GM21381 (cell line): ENCODE data around the gene MAPK8IP3.
"Not testable (repeated sequence)": the region's sequence is repeated elsewhere in the genome, so short reads cannot be mapped to it uniquely, and the experiment has no call there.

Experiments used
- ATAC-seq: cut with Tn5 transposase; IDR thresholded peaks from one replicate; pipeline ENCODE4 v1.9.1; 2021; ENCODE audit warnings: mild to moderate bottlenecking, moderate library complexity; ENCODE audit not compliant: unreplicated experiment

The MAPK8IP3 gene

DNA sequence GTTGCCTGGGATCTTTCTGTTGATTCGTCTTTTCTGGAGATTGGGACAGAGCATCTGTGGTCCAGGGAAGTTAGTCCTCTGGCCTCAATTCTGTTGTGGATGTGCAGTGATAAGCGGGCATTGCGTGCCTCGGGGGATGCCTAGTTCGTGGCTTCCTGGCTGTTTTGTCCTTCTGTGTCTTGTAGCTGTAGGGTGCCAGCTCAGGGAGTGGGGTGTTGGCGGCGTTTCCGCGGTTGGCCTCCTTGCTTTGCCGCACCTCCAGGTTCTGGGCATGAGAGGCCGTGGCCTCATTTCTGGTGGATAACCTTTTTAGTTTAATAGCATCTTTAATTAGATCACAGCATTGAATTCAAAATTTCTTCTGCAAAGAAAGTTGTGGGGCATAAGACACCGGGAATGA lies 29.3 kb upstream of the MAPK8IP3 start:
- no peak for ATAC-seq

DNA sequence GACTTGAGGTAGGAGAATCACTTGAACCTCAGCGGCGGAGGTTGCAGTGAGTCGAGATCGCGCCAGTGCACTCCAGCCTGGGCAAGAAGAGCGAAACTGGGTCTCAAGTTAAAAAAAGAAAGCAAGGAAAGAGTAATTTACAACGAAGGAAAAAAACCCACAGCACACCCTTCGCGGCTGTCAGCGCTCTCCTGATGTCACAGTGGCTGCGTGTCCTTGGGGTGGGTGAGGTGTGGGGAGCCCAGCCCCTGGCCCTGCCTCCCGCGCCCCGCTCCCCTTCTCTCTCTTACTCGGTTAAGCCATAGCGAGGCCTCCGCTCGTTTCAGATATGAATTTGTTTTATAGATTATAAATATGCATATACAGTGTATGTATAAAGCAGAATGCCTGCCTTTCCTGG lies 28.7 kb upstream of the MAPK8IP3 start:
- ATAC-seq: no peak

DNA sequence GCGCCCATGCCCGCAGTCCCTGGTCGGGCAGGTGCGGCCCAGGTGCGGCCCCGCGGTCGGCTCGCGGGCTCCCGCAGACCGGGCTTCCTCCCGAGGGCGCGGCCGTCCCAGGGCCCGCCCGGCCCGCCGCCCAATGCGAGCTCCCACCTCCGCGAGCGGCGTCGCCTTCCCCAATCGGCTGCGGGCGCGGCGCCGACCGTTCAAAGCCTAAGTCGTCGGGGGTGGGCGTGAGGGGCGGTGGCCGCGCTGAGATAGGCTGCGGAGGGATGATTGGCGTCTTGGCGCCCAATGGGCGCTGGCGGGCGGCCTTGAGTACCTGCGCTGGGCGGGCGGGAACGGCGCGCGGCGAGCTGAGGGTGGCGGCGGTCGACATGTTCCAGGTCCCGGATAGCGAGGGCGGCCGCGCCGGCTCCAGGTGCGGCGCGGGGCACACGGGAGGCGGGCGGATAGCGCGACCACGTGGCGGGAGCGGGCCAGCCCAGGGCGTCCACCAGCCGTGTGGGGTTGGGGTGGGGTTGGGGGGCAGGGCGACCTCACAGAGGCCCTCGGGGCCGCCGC lies 28.0 kb upstream of the MAPK8IP3 start, which contains the start of gene JPT2:
JPT2 (plus strand) TSS at position 338 of the 558 bp plus-strand sequence; CDS start at position 372, 34 bp downstream.
- ATAC-seq: peak; percentile 90

DNA sequence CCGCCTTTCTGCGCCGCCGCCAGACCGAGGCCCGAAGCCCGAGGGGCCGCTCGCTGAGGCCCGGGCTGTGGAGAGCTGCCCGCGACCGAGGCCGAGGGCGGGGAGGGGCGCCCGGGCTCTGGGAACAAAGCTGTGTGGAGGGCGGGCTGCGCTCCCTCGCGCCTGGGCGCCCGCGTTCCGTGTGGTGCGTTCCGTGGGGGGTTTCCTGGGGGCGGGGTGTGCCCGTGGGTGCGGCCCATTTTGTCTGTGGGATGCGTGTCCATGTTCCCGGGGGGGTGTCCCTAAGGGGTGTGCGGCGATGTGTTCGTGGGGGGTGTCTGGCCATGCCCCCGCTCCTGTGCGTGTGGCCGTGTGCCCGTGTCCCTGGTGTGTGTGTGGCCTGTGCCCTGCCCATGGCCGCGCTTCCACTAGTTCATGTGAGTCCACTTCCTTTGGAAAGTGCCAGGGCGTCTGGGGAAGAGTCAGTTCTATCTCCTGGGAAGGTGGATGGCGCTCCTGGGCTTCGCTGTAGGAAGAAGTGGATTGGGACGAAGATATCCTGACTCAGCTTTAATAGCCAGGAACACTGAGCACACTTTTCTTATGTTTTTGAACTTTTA lies 27.4 kb upstream of the MAPK8IP3 start:
- peak; percentile 23 for ATAC-seq

DNA sequence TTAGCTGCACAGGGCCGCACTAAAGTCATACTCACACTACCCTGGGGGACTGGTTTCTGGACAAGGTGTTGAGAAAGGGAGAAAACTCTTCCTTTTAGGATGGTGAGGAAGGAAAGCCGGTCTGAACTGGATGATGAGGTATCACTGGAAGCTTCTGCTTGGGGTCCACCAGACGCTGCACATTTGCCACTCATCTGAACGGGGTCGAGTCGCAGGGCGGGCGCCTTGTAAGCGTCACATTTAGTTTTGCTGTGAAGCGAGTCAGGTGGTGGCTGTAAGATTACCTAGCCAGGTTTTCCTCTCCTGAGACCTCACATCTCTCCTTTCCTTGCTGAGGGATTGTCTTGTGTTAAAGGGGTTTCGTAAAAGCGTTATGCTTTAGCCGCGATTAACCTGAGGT lies 25.6 kb upstream of the MAPK8IP3 start:
- no peak for ATAC-seq

DNA sequence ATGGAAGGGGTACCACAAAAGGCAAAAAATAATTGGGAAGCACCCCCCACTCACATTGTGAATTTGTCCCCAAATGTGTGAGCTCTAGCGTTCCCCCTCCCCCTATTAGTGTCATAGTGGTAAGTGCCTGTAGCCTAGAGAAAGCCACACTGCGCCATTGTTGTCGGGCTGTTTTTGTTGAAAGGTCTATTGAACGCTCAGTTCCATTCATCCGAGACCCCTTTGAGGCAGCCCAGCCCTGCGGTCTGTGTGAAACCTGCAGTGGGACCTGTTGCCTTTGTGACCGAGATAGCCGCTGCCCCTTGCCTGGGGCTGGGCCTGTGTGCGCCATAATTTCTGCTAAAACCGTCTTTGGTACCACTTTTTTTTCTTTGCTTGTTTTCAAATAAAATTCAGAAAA lies 25.0 kb upstream of the MAPK8IP3 start:
- no peak for ATAC-seq

DNA sequence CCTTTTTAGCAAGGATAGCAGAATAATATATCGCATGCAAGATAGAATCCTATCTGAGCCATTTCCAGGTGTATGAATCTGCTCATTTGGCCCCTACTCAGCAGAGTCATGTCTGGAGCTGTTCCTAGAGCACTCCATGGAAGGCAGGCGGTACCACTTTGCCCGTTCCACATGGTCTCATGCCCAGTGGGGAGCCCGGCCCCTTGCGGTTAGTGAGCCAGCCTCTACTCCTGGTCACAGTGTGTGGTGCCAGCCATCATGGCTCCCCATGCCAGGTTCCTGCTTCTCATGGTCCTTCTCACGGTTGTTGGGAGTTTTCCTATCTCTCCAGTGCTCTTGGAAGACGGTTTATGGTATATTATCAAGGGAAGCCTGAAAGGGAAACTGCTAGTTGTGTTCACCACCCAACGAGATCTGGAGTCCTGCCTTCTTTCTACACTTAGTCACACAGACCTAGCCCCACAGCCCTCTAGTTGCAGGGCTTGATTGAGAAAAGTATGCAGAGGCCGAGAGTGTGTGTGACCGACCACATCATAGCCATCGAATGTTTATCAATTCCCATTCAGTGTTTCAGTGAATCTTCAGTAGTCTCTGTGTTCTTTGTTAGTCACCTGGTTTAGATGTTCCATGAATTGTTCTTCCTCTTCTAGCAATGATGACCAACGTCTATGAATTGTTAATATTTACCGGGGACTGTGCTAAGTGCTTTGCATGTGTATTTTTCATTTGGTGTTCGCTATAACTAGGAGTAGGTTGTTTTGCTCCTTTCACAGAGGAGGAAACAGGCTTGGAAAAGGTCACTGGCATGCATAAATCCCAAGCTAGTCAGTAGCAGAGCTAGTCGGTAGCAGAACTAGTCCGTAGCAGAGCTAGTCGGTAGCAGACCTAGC lies 18.3 kb upstream of the MAPK8IP3 start:
- ATAC-seq: no peak

DNA sequence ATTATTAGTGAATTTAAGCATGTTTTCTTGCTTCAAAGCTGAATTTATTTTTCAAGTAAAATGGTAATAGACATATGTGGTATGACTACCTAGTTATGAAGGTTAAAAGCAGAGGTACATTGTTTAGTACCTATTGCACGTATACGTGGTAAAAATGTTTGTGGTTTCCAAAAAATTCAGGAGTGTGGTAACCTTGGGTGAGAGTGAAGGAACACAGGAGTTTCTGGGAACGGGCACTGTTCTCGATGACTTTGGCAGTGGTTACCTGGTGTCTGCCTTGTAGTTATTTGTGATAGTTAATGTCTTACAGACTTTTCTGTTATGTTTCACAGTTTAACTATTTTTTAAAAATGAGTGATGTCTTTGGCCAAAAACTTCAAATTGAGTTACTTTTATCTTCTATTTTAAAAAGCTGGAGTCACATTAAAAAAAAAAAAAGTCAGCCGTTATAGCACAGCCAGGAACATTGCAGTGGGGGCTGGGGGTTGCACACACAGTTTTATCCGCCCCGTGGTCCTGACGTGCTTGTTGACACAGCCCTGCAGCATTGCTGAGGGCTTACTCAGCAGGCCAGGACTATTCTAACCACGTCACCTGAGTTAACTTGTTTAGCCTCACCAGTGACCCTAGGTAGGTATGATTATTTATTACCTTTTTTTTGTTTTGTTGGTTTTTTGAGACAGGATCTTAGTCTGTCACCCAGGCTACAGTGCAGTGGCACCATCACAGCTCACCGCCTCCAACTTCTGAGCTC lies 17.0 kb upstream of the MAPK8IP3 start:
- no peak for ATAC-seq

DNA sequence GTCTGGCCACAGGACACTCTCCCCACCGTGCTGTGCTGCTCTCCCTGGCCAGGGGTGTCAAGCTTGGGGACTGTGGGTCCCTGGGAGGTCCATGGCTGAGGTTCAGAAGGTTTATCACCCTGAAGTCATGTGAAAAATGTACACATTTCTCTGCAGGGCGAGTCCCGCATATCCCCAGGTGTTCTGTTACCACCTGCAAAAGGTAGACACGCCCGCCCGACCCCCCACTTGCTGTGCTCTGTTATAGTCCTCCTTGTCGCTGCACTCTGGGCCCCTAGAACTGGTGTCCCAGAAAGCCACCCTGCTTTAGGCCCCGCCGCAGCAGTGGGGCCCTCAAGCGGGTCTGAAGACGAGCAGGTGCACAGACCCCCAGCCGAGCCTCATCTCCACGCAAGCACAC lies 16.1 kb upstream of the MAPK8IP3 start:
- ATAC-seq: no peak

DNA sequence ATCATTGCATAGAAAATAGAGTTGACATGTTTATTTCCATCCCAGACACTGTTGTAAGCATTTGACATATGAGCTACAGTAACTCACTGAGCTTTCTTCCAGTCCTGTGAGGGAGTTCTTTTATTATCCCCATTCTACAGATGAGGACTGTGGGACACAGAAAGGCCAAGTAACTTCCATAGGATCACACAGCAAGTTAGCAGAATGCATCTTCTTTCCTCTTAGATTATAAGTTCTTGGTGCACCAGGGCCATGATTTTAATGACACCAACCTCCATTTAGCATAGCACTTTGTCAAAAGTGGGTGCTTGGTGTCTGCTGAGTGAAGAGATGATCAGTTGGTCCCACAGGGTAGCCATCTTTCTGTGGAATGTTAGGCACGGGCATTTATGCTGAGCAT lies 15.2 kb upstream of the MAPK8IP3 start:
- ATAC-seq: no peak

DNA sequence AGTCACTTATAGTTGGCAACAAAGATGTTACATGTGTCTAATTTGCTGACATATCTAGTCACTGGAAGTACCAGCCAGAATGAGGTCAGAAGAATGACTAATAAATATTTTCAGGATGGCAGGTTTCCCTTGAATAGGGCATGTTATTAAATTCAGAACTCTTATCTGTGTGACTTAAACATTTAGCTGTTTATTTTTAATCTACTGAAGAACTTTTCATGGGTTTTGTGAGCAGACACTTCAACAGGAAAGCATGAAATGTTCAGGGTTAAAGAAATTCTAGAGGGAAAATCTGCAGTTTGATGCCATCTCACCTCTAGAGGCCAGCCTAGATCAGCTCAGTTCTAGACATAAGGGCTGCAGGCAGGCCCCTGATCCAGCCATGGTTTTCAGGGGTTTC lies 14.7 kb upstream of the MAPK8IP3 start:
- ATAC-seq: no peak

DNA sequence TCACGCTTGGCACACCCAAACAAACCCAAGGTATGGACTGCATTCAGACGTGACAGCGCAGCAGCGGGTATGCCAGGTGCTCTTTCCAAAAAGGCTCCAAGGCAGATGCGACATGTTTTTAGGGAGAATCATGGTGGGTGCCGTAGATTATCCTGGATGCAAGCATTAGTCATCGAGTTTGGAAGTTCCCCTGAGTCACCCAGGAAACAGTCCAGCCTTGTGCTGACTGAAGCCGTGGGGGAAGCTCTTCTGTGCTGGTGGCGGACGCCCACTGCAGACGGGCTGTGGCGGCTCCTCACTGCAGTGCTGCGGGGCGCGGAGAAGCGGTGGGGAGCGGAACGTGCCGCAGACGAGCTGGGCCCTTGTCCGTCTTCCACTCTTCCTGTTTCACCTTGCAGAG lies 14.0 kb upstream of the MAPK8IP3 start:
- ATAC-seq: no peak

DNA sequence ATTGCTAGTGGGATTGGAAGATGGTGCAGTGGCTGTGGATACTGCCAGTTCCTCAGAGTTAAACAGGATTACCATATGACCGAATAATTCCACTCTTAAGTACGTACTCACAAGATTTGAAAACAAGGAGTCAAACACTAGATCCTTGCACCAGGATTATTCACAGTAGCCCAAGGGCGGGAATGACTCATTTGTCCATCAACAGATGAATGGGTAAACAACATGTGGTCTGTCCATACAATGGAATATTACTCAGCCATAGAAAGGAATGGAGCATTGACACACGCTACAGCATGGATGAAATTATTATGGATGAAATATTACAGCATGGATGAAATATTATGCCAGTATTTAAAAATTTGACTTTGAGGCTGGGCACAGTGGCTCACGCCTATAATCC lies 9.1 kb upstream of the MAPK8IP3 start:
- ATAC-seq: no peak

DNA sequence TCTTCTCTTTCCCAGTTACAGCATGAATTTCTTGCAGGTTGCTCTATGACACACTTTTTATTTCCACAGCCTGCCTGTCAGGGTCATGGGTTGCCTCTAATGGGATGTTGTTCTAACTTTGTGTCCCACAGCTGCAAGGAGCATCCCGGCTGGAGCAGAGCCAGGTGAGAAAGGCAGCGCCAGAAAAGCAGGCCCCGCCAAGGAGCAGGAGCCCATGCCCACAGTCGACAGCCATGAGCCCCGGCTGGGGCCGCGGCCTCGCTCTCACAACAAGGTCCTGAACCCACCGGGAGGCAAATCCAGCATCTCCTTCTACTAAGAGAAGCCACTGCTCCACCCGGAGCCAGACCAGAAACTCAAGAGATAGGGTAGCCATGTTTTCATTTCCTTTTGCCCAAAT lies 7.3 kb upstream of the MAPK8IP3 start:
- no peak for ATAC-seq

DNA sequence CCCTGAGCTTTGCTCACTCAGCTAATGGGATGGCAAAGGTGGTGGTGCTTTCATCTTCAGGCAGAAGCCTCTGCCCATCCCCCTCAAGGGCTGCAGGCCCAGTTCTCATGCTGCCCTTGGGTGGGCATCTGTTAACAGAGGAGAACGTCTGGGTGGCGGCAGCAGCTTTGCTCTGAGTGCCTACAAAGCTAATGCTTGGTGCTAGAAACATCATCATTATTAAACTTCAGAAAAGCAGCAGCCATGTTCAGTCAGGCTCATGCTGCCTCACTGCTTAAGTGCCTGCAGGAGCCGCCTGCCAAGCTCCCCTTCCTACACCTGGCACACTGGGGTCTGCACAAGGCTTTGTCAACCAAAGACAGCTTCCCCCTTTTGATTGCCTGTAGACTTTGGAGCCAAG lies 5.7 kb upstream of the MAPK8IP3 start:
- no peak for ATAC-seq

DNA sequence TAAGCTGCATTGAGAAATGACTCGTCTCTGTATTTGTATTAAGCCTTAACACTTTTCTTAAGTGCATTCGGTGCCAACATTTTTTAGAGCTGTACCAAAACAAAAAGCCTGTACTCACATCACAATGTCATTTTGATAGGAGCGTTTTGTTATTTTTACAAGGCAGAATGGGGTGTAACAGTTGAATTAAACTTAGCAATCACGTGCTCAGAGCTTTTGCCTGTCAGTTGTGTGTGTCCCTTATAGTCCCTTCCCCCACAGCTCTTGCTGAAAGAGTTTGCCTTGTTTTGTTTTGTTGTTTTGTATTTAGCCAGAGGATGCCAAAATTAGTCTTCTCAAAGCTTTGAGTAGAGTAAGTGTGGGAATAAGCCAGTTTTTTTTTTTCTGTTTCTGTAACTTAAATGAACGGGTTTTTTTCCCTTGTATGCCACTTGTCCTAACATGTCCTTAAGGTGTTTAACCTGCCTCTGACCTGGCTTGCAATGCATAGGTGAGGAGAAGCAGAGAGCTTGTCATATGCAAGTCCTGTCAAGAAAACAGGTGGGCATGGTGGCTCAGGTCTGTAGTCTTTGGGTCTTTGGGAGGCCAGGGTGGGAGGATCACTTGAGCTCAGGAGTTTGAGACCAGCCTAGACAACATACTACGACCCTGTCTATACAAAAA lies 4.6 kb upstream of the MAPK8IP3 start:
- ATAC-seq: no peak

DNA sequence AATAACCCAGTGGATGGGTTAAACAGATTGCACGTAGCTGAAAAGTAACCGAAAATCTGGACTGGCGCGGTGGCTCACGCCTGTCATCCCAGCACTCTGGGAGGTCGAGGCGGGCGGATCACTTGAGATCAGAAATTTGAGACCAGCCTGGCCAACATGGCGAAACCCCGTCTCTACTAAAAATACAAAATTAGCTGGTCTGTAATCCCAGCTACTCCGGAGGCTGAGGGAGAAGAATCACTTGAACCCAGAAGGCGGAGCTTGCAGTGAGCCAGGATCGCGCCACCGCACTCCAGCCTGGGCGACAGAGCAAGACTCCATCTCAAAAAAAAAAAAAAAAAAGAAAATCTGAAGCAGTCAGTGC lies 689 bp upstream of the MAPK8IP3 start:
- ATAC-seq: not testable (repeated sequence)

DNA sequence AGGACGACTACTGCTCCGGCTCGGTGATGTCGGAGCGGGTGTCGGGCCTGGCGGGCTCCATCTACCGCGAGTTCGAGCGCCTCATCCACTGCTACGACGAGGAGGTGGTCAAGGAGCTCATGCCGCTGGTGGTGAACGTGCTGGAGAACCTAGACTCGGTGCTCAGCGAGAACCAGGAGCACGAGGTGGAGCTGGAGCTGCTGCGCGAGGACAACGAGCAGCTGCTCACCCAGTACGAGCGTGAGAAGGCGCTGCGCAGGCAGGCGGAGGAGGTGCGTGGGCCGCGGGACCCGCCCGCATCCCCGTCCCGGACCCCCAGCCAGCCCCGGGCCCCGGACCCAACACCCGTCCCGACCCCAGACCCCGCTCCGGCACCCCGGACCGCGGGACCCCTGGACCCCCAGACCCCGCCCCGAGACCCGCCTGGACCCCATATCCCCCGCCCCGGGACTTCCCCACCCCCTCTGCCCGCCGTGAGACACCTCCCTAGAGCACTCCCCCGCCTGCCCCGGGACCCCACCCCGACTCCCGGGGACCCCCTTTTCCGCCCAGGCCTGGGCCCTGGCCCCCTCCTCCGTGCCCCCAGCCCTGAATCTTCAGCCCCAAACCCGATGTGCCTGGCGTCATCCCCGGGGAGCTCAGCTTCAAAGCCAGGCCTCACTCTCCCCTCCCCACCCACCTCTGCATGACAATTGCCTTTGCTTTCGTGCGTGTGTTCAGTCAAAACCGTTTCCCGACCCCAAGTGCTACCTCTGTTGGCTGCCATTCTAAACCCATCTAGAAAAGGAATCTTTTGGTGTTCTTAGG lies 594 bp downstream of the MAPK8IP3 start:
- no peak for ATAC-seq

DNA sequence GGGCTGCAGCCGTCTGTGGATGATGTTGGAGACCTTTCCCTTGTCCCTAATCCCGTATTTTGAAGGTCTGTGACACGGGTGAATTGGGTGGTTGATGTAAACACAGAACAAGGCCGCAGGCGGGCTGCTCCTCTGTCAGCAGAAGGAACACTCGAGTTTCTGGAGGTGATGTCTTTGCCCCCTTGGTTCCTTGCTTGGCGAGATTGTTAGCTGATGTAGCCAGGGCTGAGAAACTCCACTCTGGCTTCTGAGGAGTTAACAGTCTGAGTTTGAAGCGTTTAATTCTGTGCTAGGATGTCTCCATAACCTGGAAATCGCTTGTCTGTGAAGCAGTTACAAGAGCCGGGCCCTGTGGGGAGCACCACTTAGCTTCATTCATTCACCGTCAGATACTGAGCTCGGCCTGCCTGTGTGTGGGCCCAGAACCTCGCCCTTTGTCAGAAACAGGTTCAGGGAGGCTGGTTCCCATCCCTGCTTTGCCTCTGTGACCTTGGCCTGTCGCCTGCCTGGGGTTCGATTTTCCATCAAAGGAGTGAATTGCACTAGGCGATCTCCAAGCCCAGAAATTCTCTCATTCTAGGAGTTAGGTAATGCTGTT lies 1.3 kb downstream of the MAPK8IP3 start:
- no peak for ATAC-seq
